ENCODE measurements around the gene ITPKC. TPM values are rescaled to one million over a fixed set of nuclear protein-coding genes. Genes with fewer than 3 reads are reported as not detected.
A peak's percentile ranks its signal among the peaks of the same experiment; 100 is the strongest.

The ITPKC gene
- total and polyA plus RNA-seq, 2 of the 13 experiments (the other 11 are each of a cell fraction or from before 2014, with no cell fraction given): 6.9 to 11.2 TPM

- TF ChIP-seq ATF2 (CRISPR knock-in tag; IDR thresholded peaks at IDR 0.05) (no peak), RXRB (CRISPR knock-in tag; IDR thresholded peaks at IDR 0.05; ENCODE audit: borderline replicate concordance) (no peak), ZNF75D (CRISPR knock-in tag; IDR thresholded peaks at IDR 0.05; ENCODE audit: borderline replicate concordance) (no peak), NFE2L2 (IDR thresholded peaks at IDR 0.05; ENCODE audit: low read length) (no peak), ZNF441 (CRISPR knock-in tag; IDR thresholded peaks at IDR 0.05; ENCODE audit: borderline replicate concordance) (no peak), U2AF2 (IDR thresholded peaks at IDR 0.05; ENCODE audit: low read depth, low read length) (no peak), ATF1 (CRISPR knock-in tag; IDR thresholded peaks at IDR 0.05) (no peak), POLR2AphosphoS2 (IDR thresholded peaks at IDR 0.05; ENCODE audit: low read depth, low read length) (no peak), BORCS8-MEF2B (CRISPR knock-in tag; IDR thresholded peaks at IDR 0.05) (peak; percentile 42; the same call in 1 of the 2 replicates), ZNF660 (CRISPR knock-in tag; IDR thresholded peaks at IDR 0.05; ENCODE audit: borderline replicate concordance, low read depth) (no peak), ZNF24 (IDR thresholded peaks at IDR 0.05) (no peak), DR1 (CRISPR knock-in tag; IDR thresholded peaks at IDR 0.05) (no peak), HMG20B (CRISPR knock-in tag; conservative IDR thresholded peaks at IDR 0.05) (no peak), ZNF598 (CRISPR knock-in tag; IDR thresholded peaks at IDR 0.05; ENCODE audit: borderline replicate concordance) (no peak), CEBPG (CRISPR knock-in tag; IDR thresholded peaks at IDR 0.05) (no peak), SALL1 (CRISPR knock-in tag; IDR thresholded peaks at IDR 0.05) (no peak), AGO2 (optimal IDR thresholded peaks at IDR 0.05; ENCODE audit: low read depth, low read length) (no peak), ZNF564 (CRISPR knock-in tag; IDR thresholded peaks at IDR 0.05) (no peak), SMAD9 (CRISPR knock-in tag; IDR thresholded peaks at IDR 0.05) (no peak), PBX2 (CRISPR knock-in tag; IDR thresholded peaks at IDR 0.05) (peak; percentile 94), SNAPC4 (CRISPR knock-in tag; IDR thresholded peaks at IDR 0.05) (no peak), CENPT (CRISPR knock-in tag; IDR thresholded peaks at IDR 0.05; ENCODE audit: low read depth) (no peak), KDM5B (CRISPR knock-in tag; IDR thresholded peaks at IDR 0.05; ENCODE audit: borderline replicate concordance) (no peak), ZNF20 (CRISPR knock-in tag; IDR thresholded peaks at IDR 0.05) (no peak)
These were observed 2.2 kb upstream of the ITPKC start (continued) for GRCh38 chr19:40714441-40715299.

All from HepG2 (cell line).